HEK293T (cell line): ENCODE measurements around the gene GAL3ST1.

Experiments used
- CTCF ChIA-PET: fragments of 350-600 bp; formaldehyde crosslinking; extraction: SDS; loops from one replicate; lab custom pipeline; 2021; ENCODE audit warnings: antibody characterized with exemption, inconsistent platforms; lab: Yijun Ruan, JAX
- POLR2A ChIA-PET: fragments of 350-600 bp; formaldehyde crosslinking; extraction: SDS; loops from one replicate; lab custom pipeline; 2020; ENCODE audit warnings: antibody characterized with exemption, inconsistent platforms; lab: Yijun Ruan, JAX
- DNase-seq: peaks from one replicate; pipeline ENCODE4 v3.0.0; 2012; ENCODE audit warnings: mixed read lengths; ENCODE audit errors: extremely low spot score
- ARNT ChIP-seq: fragments of 450-650 bp; IDR thresholded peaks from 2 replicates; pipeline ENCODE4 v1.6.1; 2017; ENCODE audit warnings: mild to moderate bottlenecking
- BHLHE40 ChIP-seq: fragments of 450-650 bp; IDR thresholded peaks from 2 replicates; pipeline ENCODE4 v1.6.1; 2016; ENCODE audit warnings: mild to moderate bottlenecking, moderate library complexity, borderline replicate concordance
- CTBP1 ChIP-seq: fragments of 450-650 bp; IDR thresholded peaks from 2 replicates; pipeline ENCODE4 v1.6.1; 2016; ENCODE audit warnings: borderline replicate concordance
- ELF4 ChIP-seq: fragments of 450-650 bp; IDR thresholded peaks from 2 replicates; pipeline ENCODE4 v1.6.1; 2017; ENCODE audit warnings: antibody characterized with exemption
- FOXA1 ChIP-seq: fragments of 450-650 bp; IDR thresholded peaks from 2 replicates; pipeline ENCODE4 v1.6.1; 2016; ENCODE audit warnings: mild to moderate bottlenecking
- FOXK2 ChIP-seq: fragments of 450-650 bp; IDR thresholded peaks from 2 replicates; pipeline ENCODE4 v1.6.1; 2016; ENCODE audit warnings: mild to moderate bottlenecking
- FOXM1 ChIP-seq: fragments of 450-650 bp; IDR thresholded peaks from 2 replicates; pipeline ENCODE4 v1.6.1; 2017; ENCODE audit warnings: mild to moderate bottlenecking, borderline replicate concordance
- HDGF ChIP-seq: fragments of 450-650 bp; IDR thresholded peaks from 2 replicates; pipeline ENCODE4 v1.6.1; 2017; ENCODE audit warnings: antibody characterized with exemption, borderline replicate concordance
- L3MBTL2 ChIP-seq: fragments of 450-650 bp; conservative IDR thresholded peaks from 2 replicates; pipeline ENCODE4 v1.6.1; 2016; ENCODE audit warnings: mild to moderate bottlenecking
- LEF1 ChIP-seq: fragments of 450-650 bp; IDR thresholded peaks from 2 replicates; pipeline ENCODE4 v1.6.1; 2017; ENCODE audit warnings: mild to moderate bottlenecking, borderline replicate concordance
- NFRKB ChIP-seq: fragments of 450-650 bp; IDR thresholded peaks from 2 replicates; pipeline ENCODE4 v1.6.1; 2016; ENCODE audit warnings: mild to moderate bottlenecking, moderate library complexity
- SP1 ChIP-seq: fragments of 450-650 bp; IDR thresholded peaks from 2 replicates; pipeline ENCODE4 v1.6.1; 2017
- SUZ12 ChIP-seq: fragments of 450-650 bp; IDR thresholded peaks from 2 replicates; pipeline ENCODE4 v1.6.1; 2016; ENCODE audit warnings: mild to moderate bottlenecking
- TARDBP ChIP-seq: fragments of 450-650 bp; IDR thresholded peaks from 2 replicates; pipeline ENCODE4 v1.6.1; 2016
- ZNF384 ChIP-seq: fragments of 450-650 bp; IDR thresholded peaks from 2 replicates; pipeline ENCODE4 v1.6.1; 2016
- TF ChIP-seq, protein P1 (sequence below): fragments of 450-650 bp; IDR thresholded peaks from 2 replicates; pipeline ENCODE4 v1.6.1; 2016

Gene GAL3ST1

DNA sequence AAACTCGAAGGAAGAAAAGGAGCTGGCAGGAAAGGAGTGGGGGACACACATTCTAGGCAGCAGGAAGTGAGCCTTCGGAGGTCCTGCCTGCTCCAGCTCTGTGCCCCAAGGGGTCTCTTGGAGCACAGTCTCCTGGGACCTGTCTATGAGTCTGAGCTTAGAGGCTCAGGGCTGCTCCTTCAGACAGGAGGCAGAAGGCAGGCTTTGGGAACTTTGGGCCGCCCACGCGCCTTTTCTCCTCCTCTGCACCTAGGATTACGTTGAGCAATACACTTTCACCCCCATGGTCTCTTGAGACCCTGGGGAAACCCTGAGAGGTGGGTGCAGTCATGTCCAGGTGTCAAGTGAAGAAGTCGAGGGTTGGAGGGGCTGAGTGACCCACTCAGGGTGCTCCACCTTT, 33.5 kb upstream of the GAL3ST1 start:
- DNase-seq: no peak
- ChIA-PET POLR2A (interaction anchor here (0.9 to 1.0 kb wide), 2 partner anchors 18 to 184 kb away, joined by 3 read pairs; no protein-coding TSS in a partner anchor), CTCF (no interaction called here)
- TF ChIP-seq NFRKB: no peak
- TF ChIP-seq FOXM1: no peak
- no peak for TF ChIP-seq CTBP1
- no peak for TF ChIP-seq ZNF384
- no peak for TF ChIP-seq HDGF
- no peak for TF ChIP-seq TARDBP
- no peak for TF ChIP-seq FOXK2
- TF ChIP-seq SP1: no peak
- TF ChIP-seq, protein P1, sequence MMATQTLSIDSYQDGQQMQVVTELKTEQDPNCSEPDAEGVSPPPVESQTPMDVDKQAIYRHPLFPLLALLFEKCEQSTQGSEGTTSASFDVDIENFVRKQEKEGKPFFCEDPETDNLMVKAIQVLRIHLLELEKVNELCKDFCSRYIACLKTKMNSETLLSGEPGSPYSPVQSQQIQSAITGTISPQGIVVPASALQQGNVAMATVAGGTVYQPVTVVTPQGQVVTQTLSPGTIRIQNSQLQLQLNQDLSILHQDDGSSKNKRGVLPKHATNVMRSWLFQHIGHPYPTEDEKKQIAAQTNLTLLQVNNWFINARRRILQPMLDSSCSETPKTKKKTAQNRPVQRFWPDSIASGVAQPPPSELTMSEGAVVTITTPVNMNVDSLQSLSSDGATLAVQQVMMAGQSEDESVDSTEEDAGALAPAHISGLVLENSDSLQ: no peak
- TF ChIP-seq LEF1: no peak
- TF ChIP-seq FOXA1: no peak
- TF ChIP-seq ELF4: no peak
- no peak for TF ChIP-seq BHLHE40

DNA sequence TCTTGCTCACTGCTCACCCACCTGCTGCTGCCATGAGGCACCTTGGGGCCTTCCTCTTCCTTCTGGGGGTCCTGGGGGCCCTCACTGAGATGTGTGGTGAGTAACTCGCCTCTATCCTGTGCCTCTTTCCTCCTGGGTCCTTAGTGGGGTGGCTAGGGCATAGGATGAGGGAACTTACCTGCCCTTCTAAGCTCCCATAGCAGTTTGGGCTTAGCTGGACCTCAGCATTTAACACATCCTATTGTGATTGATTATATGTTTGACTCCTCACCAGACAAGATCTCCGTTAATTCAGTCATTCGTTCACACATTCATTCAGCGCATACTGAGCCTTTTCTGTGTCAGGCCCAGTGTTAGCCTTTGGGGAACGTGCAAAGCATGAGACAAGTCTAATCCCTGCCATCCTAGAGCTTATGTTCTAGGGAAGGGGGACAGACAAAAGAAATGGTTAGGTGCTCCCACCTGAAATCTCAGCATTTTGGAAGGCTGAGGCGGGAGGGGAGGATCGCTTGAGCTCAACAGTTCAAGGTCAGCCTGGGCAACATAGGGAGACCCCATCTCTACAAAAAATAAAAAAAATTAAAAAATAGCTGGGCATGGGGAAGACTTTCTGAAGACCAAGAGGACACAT, 33.0 kb upstream of the GAL3ST1 start:
- DNase-seq: no peak
- no peak for TF ChIP-seq HDGF
- TF ChIP-seq, protein P1: no peak
- TF ChIP-seq L3MBTL2: no peak
- TF ChIP-seq ELF4: no peak
- no peak for TF ChIP-seq FOXK2
- TF ChIP-seq FOXA1: no peak
- no peak for TF ChIP-seq NFRKB
- no peak for TF ChIP-seq BHLHE40
- TF ChIP-seq ARNT: no peak
- no peak for TF ChIP-seq TARDBP
- TF ChIP-seq SP1: no peak
- no peak for TF ChIP-seq SUZ12
- TF ChIP-seq CTBP1: no peak
- no peak for TF ChIP-seq LEF1
- TF ChIP-seq ZNF384: no peak
- TF ChIP-seq FOXM1: no peak
- ChIA-PET POLR2A (interaction anchor here (0.7 to 1.4 kb wide), 5 partner anchors 16 to 183 kb away, joined by 3 to 4 read pairs (median 3); no protein-coding TSS in a partner anchor), CTCF (interaction anchor here (0.8 kb wide), 1 partner anchor 27 kb away, joined by 4 read pairs; no protein-coding TSS in a partner anchor)

DNA sequence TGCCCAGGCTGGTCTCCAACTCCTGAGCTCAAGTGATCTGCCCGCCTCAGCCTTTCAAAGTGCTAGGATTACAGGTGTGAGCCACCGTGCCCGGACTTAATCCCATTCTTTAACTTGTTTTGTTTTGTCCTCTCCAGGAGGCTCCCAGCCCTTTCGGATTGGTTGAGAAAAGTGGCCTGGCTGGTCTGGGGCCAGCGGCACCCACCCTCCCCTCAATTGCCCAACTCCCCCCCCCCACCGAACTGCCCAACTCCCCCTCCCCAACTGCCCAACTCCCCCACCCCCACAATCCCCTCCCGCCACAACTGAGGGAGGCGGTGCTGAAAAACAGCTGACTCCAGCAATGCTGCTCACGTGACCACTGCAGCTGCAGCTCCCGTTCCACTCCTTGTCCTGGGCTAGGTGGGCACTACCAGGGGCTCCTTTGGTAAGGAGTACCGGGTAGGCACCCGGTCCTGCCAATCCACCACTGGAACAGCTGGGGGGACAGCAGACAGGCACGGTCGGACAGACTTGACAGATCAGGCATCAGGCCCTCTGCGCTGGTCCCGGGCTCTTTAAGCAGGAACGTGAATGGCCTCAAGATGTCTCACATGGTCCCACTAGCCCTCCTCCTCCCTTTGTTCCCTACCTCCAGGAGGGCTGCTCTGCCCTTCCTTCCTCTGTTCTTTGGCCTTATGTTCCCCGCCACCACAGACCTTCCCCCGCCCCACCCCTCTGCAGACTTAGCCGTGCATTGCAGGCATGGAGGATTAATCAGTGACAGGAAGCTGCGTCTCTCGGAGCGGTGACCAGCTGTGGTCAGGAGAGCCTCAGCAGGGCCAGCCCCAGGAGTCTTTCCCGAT, 32.2 kb upstream of the GAL3ST1 start, which contains the start of gene TCN2:
Gene TCN2 (plus strand): TSS at position 720 of the 845 bp plus-strand sequence. CDS start 158 bp downstream, outside the sequence.
- CTCF ChIA-PET: interaction anchor here (0.7 to 1.4 kb wide), 8 partner anchors 12 to 161 kb away, joined by 3 to 5 read pairs (median 4); no protein-coding TSS in a partner anchor
- POLR2A ChIA-PET: interaction anchor here (0.5 to 1.4 kb wide), 7 partner anchors 13 to 553 kb away, joined by 3 to 4 read pairs (median 3); partner anchors contain the start of gene SLC35E4
- 0 out of 2 replicates have a peak, but pooled peaks have one; percentile 25 for TF ChIP-seq L3MBTL2
- no peak for TF ChIP-seq HDGF
- DNase-seq: peak; percentile 46

DNA sequence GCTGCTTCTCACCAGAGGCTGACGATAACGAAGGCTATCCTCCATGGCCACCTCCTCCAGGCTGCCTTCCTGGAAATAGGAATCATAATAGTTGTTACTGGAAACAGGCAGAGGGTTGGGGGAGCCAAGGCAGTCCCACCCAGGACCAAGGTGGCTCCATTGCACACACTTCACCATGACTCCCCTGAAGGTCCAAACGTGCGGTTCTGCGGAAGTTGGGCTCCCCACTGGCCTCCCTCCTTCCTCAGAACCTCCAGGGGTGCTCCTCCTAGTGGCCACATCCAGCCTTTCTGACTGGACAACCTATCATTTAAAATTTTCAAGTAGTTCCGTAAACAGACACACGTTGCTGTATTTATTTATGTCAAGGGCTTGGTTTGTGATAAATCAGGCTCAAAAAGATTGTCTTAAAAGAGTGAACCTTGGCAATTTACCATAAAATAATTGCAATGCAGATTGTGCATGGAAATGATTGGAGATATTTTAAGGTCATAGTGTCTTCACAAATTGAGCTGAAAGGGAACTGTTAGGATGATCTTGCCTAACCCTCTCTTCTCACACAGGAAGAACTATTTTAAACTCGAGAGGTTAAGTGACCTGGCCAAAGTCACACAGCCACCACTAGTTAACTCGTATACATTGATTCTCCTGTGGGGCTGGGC, 31.1 kb upstream of the GAL3ST1 start:
- peak; percentile 71 for DNase-seq
- POLR2A ChIA-PET: interaction anchor here (1.4 kb wide), 2 partner anchors 14 to 15 kb away, joined by 3 to 4 read pairs; no protein-coding TSS in a partner anchor
- CTCF ChIA-PET: interaction anchor here (0.7 to 1.4 kb wide), 6 partner anchors 13 to 160 kb away, joined by 3 to 4 read pairs (median 4); no protein-coding TSS in a partner anchor
- TF ChIP-seq NFRKB (no peak), SUZ12 (no peak), FOXK2 (peak; percentile 54; the same call in 1 of the 2 replicates), BHLHE40 (no peak; the same call in 1 of the 2 replicates), ELF4 (no peak), ARNT (no peak)
- TF ChIP-seq, protein P1: no peak

DNA sequence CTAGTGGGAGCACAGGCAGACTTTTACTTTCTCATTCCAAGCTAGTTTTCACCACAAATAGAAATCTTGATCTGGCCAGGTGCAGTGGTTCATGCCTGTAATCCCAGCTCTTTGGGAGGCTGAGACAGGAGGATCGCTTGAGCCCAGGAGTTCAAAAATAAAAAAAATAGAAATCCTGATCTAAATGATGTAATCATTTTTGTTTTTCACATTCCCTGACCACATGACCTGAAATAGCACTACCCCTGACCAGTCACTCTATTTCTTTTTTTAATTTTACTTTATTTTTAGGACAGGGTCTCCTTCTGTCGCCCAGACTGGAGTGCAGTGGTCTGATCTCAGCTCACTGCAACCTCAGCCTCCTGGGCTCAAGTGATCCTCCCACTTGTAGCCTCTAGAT, 30.3 kb upstream of the GAL3ST1 start:
- DNase-seq: no peak
- POLR2A ChIA-PET: no interaction called here
- no peak for TF ChIP-seq ZNF384
- TF ChIP-seq ARNT: no peak
- no peak for TF ChIP-seq BHLHE40
- TF ChIP-seq SP1: no peak
- TF ChIP-seq ELF4: no peak
- TF ChIP-seq CTBP1: no peak
- no peak for TF ChIP-seq SUZ12
- TF ChIP-seq, protein P1: no peak
- TF ChIP-seq TARDBP: no peak
- no peak for TF ChIP-seq NFRKB
- TF ChIP-seq FOXM1: no peak
- no peak for TF ChIP-seq HDGF
- no peak for TF ChIP-seq FOXA1
- no peak for TF ChIP-seq FOXK2
- TF ChIP-seq L3MBTL2: no peak
- TF ChIP-seq LEF1: no peak
- CTCF ChIA-PET: no interaction called here
